ENCODE results near the gene ESYT2.

Gene ESYT2

DNA sequence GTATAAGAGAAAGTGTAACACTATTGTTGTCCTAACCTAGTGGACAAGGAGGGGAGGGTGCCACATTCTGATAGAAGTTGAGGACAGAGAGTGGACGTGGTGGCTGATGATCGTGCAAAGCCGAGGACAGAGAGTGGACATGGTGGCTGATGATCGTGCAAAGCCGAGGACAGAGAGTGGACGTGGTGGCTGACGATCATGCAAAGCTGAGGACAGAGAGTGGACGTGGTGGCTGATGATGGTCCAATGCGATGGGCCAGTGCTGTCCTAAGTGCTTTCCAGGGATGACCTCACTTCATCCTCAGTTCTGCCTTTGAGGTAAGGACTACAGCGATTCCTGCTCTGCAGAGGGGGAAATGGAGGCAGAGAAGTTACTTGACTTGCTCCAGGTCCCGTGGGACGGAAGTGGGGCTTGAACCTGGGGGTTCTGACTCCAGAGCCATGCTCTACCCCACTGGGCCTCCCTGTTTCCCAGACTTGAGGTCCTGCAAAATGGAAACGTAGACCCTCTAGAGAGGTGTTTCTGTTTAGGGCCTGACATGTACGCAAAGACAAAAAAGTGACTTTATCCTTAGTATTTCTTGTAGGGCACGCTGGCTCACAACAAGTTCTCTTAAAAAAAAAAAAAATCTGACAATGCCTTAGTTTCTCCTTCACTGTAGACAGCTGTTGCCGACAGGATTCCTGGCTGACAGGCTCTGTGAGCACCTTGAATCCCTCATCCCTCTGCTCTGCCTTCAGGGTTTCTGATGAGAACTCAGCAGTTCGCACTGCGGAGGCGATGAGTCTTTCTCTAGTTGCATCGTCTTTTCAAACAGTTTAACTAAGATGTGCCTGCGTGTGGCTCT, 104.4 kb downstream of the ESYT2 start:
- H3K4me3 ChIP-seq (ENCODE audit: control insufficient read depth, low read depth, low read length), result no peak overlapping the region
- TF ChIP-seq CTCF (conservative IDR thresholded peaks at IDR 0.05; ENCODE audit: control insufficient read depth, insufficient read depth, low read depth, low read length), result no peak
- DNase-seq (ENCODE audit: low read depth), result no peak

- no peak for TF ChIP-seq CTCF (conservative IDR thresholded peaks at IDR 0.05; ENCODE audit: control insufficient read depth, insufficient read depth, low read depth, low read length)
- H3K4me3 ChIP-seq (ENCODE audit: control insufficient read depth, low read depth, low read length), result no peak overlapping the region
- DNase-seq (ENCODE audit: low read depth), result no peak
Measured at GRCh38 chr7:158723714-158724385, 105.5 kb downstream of the ESYT2 start.

DNA sequence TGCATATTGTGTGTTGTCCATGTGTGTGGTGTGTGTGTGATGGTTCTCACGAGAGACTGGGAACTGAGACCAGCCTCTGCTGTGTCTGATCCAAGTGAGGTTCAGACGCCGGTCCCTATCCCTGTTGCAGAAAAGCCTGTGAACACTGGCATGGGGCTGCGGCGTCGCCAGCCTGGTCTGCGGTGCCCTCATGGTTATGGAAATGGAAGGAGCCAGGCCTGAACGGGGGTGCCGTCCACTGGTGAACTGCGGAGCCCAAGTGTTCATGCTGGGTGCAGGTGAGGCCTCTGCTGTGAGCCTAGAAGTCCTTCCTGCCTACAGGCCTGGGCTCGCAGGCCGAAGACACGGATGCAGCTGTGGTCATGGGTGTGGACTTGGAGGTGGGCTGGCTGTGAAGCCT, 106.0 kb downstream of the ESYT2 start:
- DNase-seq (ENCODE audit: low read depth), result no peak
- no peak overlapping the region for H3K4me3 ChIP-seq (ENCODE audit: control insufficient read depth, low read depth, low read length)
- no peak for TF ChIP-seq CTCF (conservative IDR thresholded peaks at IDR 0.05; ENCODE audit: control insufficient read depth, insufficient read depth, low read depth, low read length)

GRCh38 chr7:158722574-158723237, 106.6 kb downstream of the ESYT2 start:
- DNase-seq (ENCODE audit: low read depth), result no peak
- no peak overlapping the region for H3K4me3 ChIP-seq (ENCODE audit: control insufficient read depth, low read depth, low read length)
- no peak for TF ChIP-seq CTCF (conservative IDR thresholded peaks at IDR 0.05; ENCODE audit: control insufficient read depth, insufficient read depth, low read depth, low read length)

DNA sequence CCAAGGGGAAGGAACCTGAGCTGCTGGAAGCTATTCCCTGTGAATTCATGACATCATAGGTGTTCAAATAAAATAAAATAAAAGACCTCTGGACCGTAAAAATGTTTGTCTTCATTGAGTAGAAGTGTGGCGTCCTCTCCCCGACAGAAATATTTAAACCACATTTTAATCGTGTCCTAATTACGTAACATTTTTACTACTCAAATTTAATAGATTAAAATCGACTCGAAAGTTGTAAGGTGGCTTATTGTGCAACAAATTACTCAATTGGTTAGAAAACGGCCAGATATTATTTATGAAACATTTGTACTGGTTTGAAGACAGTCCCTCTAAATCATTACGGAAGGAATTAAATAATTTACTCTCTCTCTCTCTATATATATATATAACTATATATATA, 109.2 kb downstream of the ESYT2 start:
- no peak for DNase-seq (ENCODE audit: low read depth)
- no peak overlapping the region for H3K4me3 ChIP-seq (ENCODE audit: control insufficient read depth, low read depth, low read length)
- TF ChIP-seq CTCF (conservative IDR thresholded peaks at IDR 0.05; ENCODE audit: control insufficient read depth, insufficient read depth, low read depth, low read length), result no peak

- TF ChIP-seq CTCF (conservative IDR thresholded peaks at IDR 0.05; ENCODE audit: control insufficient read depth, insufficient read depth, low read depth, low read length), result no peak
- H3K4me3 ChIP-seq (ENCODE audit: control insufficient read depth, low read depth, low read length), result no peak overlapping the region
- DNase-seq (ENCODE audit: low read depth), result no peak
Measured at GRCh38 chr7:158716802-158717201, 112.5 kb downstream of the ESYT2 start.
